OCI-LY7 (cell line): ENCODE data around the gene ZNF892.

Source experiments
- EZH2phosphoT487 ChIP-seq: fragments of 200-600 bp; sonication (generic); IDR thresholded peaks from 2 replicates; pipeline ENCODE4 v1.6.1; 2018; ENCODE audit warnings: low read depth, borderline replicate concordance, mild to moderate bottlenecking, mixed run types, antibody characterized with exemption, low read length, moderate library complexity, mixed read lengths
- TF ChIP-seq, protein P1 (sequence below): fragments of 200-600 bp; sonication (generic); conservative IDR thresholded peaks from 2 replicates; pipeline ENCODE4 v1.5.1; 2014; ENCODE audit warnings: mild to moderate bottlenecking, antibody characterized with exemption, low read length, moderate library complexity, mixed read lengths

DNA sequence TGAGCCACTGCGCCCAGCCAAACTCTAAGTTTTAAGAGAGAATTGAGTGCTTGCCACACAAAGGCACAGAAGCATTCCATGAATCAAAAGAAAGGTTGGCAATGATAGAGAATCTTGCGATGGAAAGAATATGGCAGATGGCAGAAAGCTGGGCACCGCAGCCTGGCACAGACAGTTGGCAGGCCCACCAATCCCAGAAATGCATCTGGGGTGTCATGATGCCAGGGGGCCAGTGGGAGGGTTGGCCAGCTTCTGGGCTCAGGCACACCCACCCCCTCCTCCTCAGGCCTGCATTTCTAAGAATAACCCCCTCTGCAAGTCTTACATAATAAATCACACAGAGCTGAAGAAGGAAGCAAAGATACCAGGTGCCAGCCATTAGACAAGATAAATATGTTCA is 22.1 kb upstream of the ZNF892 start:
- TF ChIP-seq, protein P1, sequence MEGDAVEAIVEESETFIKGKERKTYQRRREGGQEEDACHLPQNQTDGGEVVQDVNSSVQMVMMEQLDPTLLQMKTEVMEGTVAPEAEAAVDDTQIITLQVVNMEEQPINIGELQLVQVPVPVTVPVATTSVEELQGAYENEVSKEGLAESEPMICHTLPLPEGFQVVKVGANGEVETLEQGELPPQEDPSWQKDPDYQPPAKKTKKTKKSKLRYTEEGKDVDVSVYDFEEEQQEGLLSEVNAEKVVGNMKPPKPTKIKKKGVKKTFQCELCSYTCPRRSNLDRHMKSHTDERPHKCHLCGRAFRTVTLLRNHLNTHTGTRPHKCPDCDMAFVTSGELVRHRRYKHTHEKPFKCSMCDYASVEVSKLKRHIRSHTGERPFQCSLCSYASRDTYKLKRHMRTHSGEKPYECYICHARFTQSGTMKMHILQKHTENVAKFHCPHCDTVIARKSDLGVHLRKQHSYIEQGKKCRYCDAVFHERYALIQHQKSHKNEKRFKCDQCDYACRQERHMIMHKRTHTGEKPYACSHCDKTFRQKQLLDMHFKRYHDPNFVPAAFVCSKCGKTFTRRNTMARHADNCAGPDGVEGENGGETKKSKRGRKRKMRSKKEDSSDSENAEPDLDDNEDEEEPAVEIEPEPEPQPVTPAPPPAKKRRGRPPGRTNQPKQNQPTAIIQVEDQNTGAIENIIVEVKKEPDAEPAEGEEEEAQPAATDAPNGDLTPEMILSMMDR, result no peak
- no peak for TF ChIP-seq EZH2phosphoT487
